HG03460 (cell line): ENCODE measurements around the gene RIMBP2.
"Not testable (repeated sequence)": the region's sequence is repeated elsewhere in the genome, so short reads cannot be mapped to it uniquely, and the experiment has no call there.

Experiments
- ATAC-seq: cut with Tn5 transposase; IDR thresholded peaks from one replicate; pipeline ENCODE4 v1.9.1; 2021; ENCODE audit not compliant: unreplicated experiment

The RIMBP2 gene

GRCh38 chr12:130707571-130707891 is 8.6 kb downstream of the RIMBP2 start:
- no peak for ATAC-seq

DNA sequence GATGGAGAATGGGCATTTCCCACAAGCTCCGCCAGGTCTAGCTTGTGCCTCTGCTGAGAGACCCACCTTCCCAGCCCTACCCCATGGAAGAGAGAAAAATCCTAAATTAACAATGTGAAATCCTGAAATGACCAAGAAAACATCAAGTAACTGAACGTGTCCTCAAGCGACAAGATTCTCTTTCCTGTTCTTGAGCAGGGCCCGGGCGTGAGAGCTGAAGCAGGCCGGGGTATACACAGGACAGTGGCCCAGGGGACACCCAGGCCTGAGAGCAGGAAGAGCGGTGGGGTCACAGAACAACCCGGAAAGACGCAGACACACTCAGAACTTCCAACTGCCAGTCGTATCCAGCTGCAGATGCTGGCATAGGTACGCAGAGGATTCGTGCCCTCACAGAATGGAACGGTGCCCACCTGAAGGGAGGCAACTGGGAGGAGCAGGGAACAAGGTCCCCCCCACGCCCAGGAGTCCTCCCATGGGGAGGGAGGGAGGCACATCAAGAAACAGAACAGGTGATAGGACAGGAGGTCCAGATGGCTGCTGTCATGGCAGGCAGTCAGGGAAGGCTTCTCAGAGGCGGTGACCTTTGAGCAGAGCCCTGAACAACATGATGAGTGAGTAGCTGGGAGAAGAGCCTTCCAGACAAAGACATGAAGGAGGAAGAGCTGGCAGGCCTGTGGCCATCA is 9.1 kb downstream of the RIMBP2 start:
- ATAC-seq = no peak

GRCh38 chr12:130706311-130706710 is 9.8 kb downstream of the RIMBP2 start:
- ATAC-seq = no peak

- ATAC-seq = no peak
Observed at GRCh38 chr12:130705178-130705822, 10.8 kb downstream of the RIMBP2 start.

DNA sequence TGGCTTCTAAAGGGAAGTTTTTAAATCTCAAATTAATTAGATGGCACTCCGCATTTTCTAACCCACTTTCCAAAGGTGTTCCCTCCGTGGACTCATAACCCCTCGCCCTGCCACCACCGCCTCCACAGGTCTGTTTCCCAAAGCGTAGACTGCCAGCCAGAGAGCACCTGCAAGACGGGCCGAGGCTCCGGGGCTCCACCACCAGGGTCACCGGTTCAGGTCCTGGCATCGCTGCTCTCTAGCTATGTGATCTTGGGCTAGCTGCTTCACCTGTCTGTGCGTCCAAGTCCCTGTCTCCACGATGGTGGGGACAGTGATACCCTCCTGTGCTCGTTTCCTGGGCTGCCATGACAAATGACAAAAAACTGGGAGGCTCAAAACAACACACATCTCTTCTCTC is 11.5 kb downstream of the RIMBP2 start:
- no peak for ATAC-seq

- ATAC-seq = no peak
Observed at GRCh38 chr12:130703733-130704375, 12.2 kb downstream of the RIMBP2 start.

DNA sequence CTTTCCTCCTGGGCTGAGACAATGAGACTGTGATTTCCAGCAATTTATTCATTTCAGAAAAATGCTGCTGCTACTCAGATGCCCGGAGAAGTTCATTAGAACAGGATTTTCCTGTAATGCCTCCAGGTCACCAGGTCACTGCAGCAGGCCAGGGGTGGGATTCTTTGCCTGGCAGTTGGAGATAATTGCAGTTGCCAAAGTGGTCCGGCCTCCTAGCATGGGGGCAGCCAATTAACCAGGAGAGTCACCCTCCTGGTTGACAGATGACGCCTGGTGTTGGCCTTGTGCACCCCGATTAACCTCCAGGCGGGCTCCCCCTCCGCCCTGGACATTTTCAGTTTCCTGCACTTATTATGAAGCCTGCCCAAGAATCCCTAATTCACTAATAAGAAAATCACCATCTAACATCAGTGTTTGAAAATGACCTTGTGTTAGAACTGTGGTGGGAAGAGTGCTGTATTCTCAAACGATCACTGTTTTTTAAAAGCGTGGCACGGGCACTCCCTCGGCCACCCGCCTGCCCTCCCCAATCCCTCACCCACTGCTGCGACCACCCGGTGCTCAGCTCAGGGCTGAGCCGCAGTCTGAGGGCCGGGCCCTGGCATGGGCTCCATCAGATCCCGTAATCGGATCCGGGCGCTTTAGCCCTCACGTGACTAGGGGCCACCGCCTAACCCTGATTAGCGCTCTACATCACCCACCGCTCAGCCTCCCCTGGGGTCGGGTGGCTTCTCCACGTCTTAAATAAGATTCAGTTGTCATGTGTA is 12.9 kb downstream of the RIMBP2 start:
- ATAC-seq = no peak

- ATAC-seq = no peak
Observed at GRCh38 chr12:130701402-130701744, 14.7 kb downstream of the RIMBP2 start.

DNA sequence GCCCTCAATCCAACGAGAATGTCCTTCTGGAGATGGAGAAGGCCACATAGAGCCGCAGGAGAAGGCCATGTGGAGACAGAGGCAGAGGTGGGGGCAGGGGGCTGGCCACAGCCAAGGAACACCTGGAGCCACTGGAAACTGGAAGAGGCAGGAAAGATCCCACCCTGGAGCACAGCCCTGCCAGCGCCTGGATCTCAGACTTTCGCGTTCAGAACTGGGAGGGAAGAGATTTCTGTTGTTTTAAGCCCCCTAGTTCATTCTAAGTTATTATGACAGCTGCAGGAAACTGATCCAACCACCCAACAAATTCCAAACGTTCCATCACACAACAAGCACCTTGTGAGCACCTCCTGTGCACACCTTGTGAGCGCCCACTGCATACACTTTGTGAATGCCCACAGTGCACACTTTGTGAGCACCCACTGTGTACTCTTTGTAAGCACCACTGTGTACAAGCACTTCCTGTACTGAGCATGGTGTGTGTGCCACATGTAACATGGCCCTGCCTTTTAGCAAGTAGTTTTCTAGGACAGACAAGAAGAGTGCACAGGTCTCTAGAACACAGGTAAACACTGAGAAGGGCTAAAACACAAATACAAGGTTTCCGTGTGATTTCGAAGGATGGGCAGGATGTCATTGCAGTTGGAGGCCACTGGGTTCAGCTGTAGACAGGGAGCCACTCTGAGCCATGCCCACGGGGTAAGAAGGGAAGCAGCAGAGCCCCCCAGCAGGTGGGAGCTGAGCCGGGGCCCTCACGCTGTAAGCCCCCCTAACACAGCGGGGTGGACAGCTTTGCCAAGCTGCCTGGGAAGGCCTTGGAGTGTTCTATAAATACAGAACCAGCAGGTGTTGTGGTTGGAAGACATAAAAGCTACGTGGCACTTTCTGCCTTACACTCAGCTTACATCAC is 15.4 kb downstream of the RIMBP2 start:
- ATAC-seq = no peak

DNA sequence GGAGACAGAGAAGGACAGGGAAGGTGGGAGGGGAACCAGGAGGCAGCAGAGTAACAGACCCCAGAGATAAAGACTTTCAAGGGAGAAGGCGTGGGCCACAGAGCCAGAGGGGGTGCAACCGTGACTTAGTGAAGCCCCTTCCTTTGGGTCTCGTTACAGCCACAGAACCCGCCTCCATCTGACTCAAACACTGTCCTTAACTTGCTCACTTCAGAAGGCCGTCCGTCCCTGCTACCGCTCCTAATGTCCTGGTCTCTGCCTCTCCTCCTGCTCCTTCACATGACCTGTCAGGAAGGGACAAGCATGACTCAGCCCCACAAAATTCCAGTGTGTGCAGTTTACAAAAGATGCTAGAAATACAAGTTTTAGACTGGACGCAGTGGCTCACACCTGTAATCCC is 18.0 kb downstream of the RIMBP2 start:
- ATAC-seq = no peak

- ATAC-seq = no peak
Observed at GRCh38 chr12:130696379-130697100, 19.6 kb downstream of the RIMBP2 start.

DNA sequence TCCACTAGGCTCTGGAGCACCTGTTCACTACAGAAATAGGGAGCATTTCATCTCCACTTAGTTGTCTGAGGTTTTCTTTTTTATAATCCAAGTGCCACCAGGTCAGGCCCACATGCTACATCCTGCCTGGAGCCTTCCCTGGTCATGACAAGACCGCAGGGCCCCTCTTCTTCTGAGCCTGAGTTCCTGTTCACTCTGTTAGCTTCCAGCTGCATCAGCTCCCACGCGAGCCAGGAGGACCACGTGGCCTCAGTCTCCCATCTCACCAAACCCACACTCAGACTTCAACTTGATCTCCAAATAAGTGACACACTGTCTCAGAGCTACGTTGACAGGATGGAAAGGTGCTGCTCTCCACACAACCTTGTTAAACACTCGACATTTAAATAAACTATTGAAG is 21.0 kb downstream of the RIMBP2 start:
- no peak for ATAC-seq

DNA sequence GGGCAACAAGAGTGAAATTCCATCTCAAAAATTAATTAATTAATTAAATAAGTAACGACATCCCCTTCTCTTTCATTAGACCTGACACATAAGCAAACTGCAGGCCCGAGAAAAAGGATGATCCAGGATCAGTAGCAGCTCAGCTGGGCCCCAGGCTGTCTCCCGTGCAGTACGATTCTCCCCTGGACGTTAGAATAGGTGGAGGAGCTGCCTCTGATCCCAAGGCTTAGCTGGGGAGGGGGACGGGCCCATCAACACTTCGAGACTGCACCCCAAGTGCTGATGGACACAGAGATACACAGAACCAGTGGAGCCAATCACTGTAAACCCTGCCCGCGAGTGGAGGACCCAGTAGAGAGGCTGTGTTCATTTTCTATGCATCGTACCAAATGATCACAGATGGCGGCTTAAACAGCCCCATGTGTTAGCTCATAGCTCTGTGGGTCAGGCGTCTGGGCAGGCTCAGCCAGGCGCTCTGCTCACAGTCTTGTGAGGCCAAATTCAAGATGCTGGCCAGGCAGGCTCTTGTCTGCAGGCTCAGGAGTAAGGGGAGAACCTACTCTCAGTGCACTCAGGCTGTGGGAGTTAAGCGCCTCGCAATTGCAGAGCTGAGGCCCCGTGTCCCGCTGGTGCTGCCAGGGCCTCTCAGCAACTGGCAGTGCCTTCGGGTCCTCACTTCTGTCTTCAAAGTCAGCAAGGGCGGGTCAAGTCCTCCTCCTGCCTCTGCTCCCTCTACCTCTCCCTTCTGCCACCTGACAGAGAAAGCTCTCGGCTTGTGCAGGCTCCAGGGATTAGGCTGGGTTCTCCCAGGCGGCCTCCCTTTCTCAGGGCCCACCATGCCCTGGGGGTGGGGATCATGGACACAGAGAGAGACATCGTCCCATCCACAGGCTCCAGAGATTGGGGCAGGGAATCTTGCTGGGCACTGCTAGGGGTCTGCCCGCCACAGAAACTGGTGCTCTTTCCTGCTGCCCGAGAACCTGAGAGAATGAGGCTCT is 26.4 kb downstream of the RIMBP2 start:
- ATAC-seq = no peak

DNA sequence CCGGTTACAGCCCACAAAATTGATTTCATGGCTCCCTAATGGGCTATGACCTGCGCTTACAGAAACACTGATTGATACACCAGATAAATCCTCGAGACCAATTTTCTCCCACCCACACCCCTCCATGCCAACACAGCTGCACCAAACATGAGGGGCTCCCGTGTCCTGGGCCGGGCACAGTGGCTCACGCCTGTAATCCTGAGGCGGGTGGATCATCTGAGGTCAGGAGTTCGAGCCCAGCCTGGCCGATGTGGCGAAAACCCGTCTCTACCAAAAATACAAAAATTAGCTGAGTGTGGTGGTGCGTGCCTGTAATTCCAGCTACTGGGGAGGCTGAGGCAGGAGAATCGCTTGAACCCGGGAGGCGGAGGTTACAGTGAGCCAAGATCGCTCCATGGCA is 27.1 kb downstream of the RIMBP2 start:
- ATAC-seq = not testable (repeated sequence)

DNA sequence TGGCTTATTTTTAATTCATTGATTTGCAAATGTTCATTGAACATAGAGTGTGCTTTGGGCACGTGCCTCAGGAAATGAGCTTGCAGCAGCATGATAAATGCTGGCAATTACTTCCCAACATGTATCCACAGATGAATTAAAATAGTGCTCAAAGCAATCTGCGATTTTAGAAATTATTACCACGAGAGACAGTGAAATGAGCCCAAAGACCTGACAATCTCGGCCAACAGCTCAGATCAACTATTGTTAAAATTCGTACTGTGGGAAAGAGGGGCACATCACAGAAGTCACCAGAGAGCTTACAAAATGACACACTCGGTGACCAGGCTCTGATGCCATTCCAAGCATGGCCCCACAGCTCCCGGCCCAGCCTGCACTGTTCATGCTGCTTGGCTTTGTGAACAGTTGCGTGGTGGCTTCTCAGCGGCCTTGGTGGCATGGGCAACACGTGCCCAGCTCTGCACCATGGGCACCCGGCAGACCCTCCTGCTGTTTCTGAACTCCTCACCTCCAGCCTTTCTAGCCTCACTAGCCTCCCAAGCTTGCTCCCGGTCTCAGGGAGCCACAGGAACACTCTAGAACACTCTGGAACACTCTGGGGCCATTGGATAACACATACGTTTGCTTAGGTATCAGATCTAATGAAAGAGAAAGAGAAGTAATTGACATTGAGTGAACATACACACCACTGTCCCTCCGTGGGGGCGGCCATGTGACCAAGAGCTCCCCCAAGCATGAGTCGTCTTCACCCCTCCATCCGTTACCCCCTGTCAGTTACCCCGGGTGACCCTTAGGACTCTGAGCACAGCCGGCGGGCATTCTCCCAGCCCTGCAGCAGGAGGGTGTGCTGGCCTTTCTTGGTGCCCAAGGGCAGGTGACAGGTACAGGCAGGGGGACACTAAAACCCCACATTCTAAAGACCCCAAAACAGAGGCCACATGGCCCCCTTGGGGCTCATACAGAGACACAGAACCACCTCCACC is 28.0 kb downstream of the RIMBP2 start:
- ATAC-seq = no peak

- ATAC-seq = no peak
Observed at GRCh38 chr12:130687190-130687589, 28.9 kb downstream of the RIMBP2 start.

GRCh38 chr12:130686511-130686991 is 29.5 kb downstream of the RIMBP2 start:
- no peak for ATAC-seq

GRCh38 chr12:130685850-130686249 is 30.2 kb downstream of the RIMBP2 start:
- ATAC-seq = no peak
